Measurements from ENCODE around the gene IL13RA1. TPM values are rescaled to one million over a fixed set of nuclear protein-coding genes. Genes with fewer than 3 reads are reported as not detected.
"Not testable (repeated sequence)": the region's sequence is repeated elsewhere in the genome, so short reads cannot be mapped to it uniquely, and the experiment has no call there.

Gene IL13RA1
- total RNA-seq, 1 experiment from 2014 or later, result 28.2 TPM

DNA sequence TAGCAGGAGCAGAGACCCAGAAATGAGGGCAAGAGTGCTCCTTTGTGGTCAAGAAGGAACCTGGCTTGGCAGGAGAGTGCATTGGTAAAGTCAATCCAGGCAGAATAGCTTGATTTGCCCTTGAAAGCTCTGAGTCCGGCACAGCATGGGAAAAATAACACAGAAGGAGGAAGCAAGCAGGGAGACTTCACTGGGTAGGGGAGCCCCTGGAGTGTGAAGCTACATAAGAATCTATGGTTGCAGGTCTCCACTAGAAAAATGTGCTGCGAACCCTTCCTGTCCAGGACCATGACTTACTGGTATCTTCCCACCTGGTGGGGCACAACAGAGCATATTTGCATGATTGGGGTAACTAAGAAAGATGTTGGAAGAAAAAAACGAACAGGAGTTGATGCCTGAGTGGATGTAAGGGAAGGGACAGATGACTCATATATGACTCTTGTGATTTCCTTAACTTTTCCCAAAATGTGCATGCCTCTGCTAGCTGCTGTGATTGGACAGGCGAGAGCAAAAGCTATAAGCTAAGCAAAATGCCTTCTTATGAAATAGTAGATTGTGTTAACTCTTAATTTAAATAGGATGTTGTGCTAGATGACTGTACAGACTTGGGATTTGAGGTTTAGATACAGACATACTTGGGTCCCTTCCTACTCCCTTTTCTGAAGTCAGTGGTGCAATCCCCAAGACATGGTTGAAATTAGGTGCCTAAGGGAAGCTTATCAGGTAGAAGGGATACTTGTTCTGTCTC is 3.3 kb downstream of the IL13RA1 start:
- no peak overlapping the region for H3K9ac ChIP-seq (ENCODE audit: low read length)
- ATAC-seq (no peak), DNase-seq (ENCODE audit: low read depth, low spot score) (no peak)
- H3K9me3 ChIP-seq (ENCODE audit: control insufficient read depth in 1 of 2, insufficient read depth in 1 of 2, low read depth in 1 of 2, low read length in 2 of 2), result no peaks in the 10 kb centered on the region
- H2AFZ ChIP-seq (ENCODE audit: low read depth, low read length, poor library complexity, severe bottlenecking), result no peak overlapping the region
- intact Hi-C loops (cut with micrococcal nuclease), result no loop called here
- no peaks in the 10 kb centered on the region for H3K9me2 ChIP-seq (ENCODE audit: insufficient read depth)
- no peaks in the 10 kb centered on the region for H4K20me1 ChIP-seq (ENCODE audit: insufficient read depth)
- ChIA-PET POLR2A (no interaction called here), CTCF (no interaction called here), RAD21 (ENCODE audit: low non-redundant PET in 1 of 2, low total read pairs in 2 of 2, uncharacterized antibody in 2 of 2, unreplicated experiment in 2 of 2) (no interaction called here)
- BruUV-seq (replicated peaks), result no TSS peak
- peaks cover 3% of the 10 kb centered on the region; the same call in 1 of the 2 replicates for H3K79me2 ChIP-seq (ENCODE audit: insufficient read depth, low read length)
- H3K4me3 ChIP-seq (replicated peaks in 1 of 2; ENCODE audit: low read depth in 1 of 2, low read length in 2 of 2), result no peak overlapping the region
- no peaks in the 10 kb centered on the region for H3K27me3 ChIP-seq (ENCODE audit: insufficient read depth, low read length)
- no peak overlapping the region for H3K27ac ChIP-seq (ENCODE audit: low read depth, low read length)
- TF ChIP-seq, protein P1, sequence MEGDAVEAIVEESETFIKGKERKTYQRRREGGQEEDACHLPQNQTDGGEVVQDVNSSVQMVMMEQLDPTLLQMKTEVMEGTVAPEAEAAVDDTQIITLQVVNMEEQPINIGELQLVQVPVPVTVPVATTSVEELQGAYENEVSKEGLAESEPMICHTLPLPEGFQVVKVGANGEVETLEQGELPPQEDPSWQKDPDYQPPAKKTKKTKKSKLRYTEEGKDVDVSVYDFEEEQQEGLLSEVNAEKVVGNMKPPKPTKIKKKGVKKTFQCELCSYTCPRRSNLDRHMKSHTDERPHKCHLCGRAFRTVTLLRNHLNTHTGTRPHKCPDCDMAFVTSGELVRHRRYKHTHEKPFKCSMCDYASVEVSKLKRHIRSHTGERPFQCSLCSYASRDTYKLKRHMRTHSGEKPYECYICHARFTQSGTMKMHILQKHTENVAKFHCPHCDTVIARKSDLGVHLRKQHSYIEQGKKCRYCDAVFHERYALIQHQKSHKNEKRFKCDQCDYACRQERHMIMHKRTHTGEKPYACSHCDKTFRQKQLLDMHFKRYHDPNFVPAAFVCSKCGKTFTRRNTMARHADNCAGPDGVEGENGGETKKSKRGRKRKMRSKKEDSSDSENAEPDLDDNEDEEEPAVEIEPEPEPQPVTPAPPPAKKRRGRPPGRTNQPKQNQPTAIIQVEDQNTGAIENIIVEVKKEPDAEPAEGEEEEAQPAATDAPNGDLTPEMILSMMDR (IDR thresholded peaks at IDR 0.05 in 2 of 3, conservative IDR thresholded peaks at IDR 0.05 in 1 of 3; ENCODE audit: borderline replicate concordance in 1 of 3, insufficient read depth in 1 of 3, low read depth in 2 of 3, low read length in 2 of 3), result no peak
- TF ChIP-seq ELF1 (IDR thresholded peaks at IDR 0.05; ENCODE audit: borderline replicate concordance, low read depth), result no peak
- TF ChIP-seq FOSL1 (IDR thresholded peaks at IDR 0.05; ENCODE audit: low read depth), result peak; percentile 35; the same call in 1 of the 2 replicates
- TF ChIP-seq SRF (IDR thresholded peaks at IDR 0.05; ENCODE audit: low read depth), result peak; percentile 36; the same call in 1 of the 2 replicates
- peaks cover 18 to 33% of the 10 kb centered on the region in 2 experiments for H3K4me1 ChIP-seq (ENCODE audit: control insufficient read depth in 1 of 2, insufficient read depth in 2 of 2, low read length in 2 of 2)
- no peaks in the 10 kb centered on the region for H3K36me3 ChIP-seq (ENCODE audit: control insufficient read depth in 1 of 2, insufficient read depth in 2 of 2, low read length in 2 of 2)
- H3K4me2 ChIP-seq (ENCODE audit: low read length), result peak overlapping the region; percentile 46

DNA sequence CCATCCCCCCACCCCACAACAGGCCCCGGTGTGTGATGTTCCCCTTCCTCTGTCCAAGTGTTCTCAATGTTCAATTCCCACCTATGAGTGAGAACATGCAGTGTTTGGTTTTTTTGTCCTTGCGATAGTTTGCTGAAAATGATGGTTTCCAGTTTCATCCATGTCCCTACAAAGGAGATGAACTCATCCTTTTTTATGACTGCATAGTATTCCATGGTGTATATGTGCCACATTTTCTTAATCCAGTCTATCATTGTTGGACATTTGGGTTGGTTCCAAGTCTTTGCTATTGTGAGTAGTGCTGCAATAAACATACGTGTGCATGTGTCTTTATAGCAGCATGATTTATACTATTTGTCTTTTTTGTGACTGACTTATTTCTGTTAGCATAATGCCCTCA is 5.1 kb downstream of the IL13RA1 start:
- H3K4me2 ChIP-seq (ENCODE audit: low read length); H3K9ac ChIP-seq (ENCODE audit: low read length); BruUV-seq (replicated peaks); POLR2A ChIA-PET; H2AFZ ChIP-seq (ENCODE audit: low read depth, low read length, poor library complexity, severe bottlenecking); H3K9me3 ChIP-seq (ENCODE audit: control insufficient read depth in 1 of 2, insufficient read depth in 1 of 2, low read depth in 1 of 2, low read length in 2 of 2); H4K20me1 ChIP-seq (ENCODE audit: insufficient read depth); RAD21 ChIA-PET (ENCODE audit: low non-redundant PET in 1 of 2, low total read pairs in 2 of 2, uncharacterized antibody in 2 of 2, unreplicated experiment in 2 of 2); CTCF ChIA-PET; H3K36me3 ChIP-seq (ENCODE audit: control insufficient read depth in 1 of 2, insufficient read depth in 2 of 2, low read length in 2 of 2); ATAC-seq; H3K79me2 ChIP-seq (ENCODE audit: insufficient read depth, low read length); H3K9me2 ChIP-seq (ENCODE audit: insufficient read depth); H3K4me3 ChIP-seq (replicated peaks in 1 of 2; ENCODE audit: low read depth in 1 of 2, low read length in 2 of 2); H3K27me3 ChIP-seq (ENCODE audit: insufficient read depth, low read length); DNase-seq (ENCODE audit: low read depth, low spot score); intact Hi-C loops (cut with micrococcal nuclease); H3K27ac ChIP-seq (ENCODE audit: low read depth, low read length): not testable (repeated sequence)
- peaks cover 10 to 22% of the 10 kb centered on the region in 2 experiments; a peak in 3 of 4 replicates for H3K4me1 ChIP-seq (ENCODE audit: control insufficient read depth in 1 of 2, insufficient read depth in 2 of 2, low read length in 2 of 2)
